Activated CD4-positive, alpha-beta T cell treated with anti-CD3 and anti-CD28 coated beads, Interleukin-2, amount 50 U/mL, for 16 hours (primary cell): ENCODE results near the gene PANX3.

Experiments
- DNase-seq: peaks from one replicate; pipeline ENCODE4 v3.0.0-alpha.2; 2020

PANX3 gene

GRCh38 chr11:124622531-124623451, 11.6 kb downstream of the PANX3 start, which contains the start of gene TBRG1:
TBRG1 (plus strand) TSS chr11:124622864; CDS start chr11:124623084, 220 bp downstream.
- DNase-seq = peak; percentile 88

- DNase-seq = no peak
Observed at GRCh38 chr11:124623861-124624525, 12.8 kb downstream of the PANX3 start.

- no peak for DNase-seq
Observed at GRCh38 chr11:124625504-124626168, 14.4 kb downstream of the PANX3 start.

- no peak for DNase-seq
Observed at GRCh38 chr11:124627546-124627945, 16.3 kb downstream of the PANX3 start.

GRCh38 chr11:124629961-124630360, 18.7 kb downstream of the PANX3 start:
- no peak for DNase-seq

- no peak for DNase-seq
Observed at GRCh38 chr11:124633355-124633754, 22.1 kb downstream of the PANX3 start.

GRCh38 chr11:124635932-124636331, 24.7 kb downstream of the PANX3 start:
- no peak for DNase-seq

GRCh38 chr11:124638500-124638899, 27.3 kb downstream of the PANX3 start:
- DNase-seq = no peak

- no peak for DNase-seq
Observed at GRCh38 chr11:124639186-124639585, 28.0 kb downstream of the PANX3 start.

GRCh38 chr11:124640666-124641065, 29.4 kb downstream of the PANX3 start:
- no peak for DNase-seq

- DNase-seq = no peak
Observed at GRCh38 chr11:124642628-124643027, 31.4 kb downstream of the PANX3 start.

- no peak for DNase-seq
Observed at GRCh38 chr11:124643042-124643604, 31.9 kb downstream of the PANX3 start.

GRCh38 chr11:124643605-124644425, 32.6 kb downstream of the PANX3 start:
- no peak for DNase-seq

- DNase-seq = peak; percentile 12
Observed at GRCh38 chr11:124644426-124645280, 33.4 kb downstream of the PANX3 start.

- DNase-seq = no peak
Observed at GRCh38 chr11:124646148-124646547, 34.9 kb downstream of the PANX3 start.

GRCh38 chr11:124648610-124649009, 37.4 kb downstream of the PANX3 start:
- DNase-seq = no peak

GRCh38 chr11:124656774-124657630, 45.8 kb downstream of the PANX3 start:
- no peak for DNase-seq

- no peak for DNase-seq
Observed at GRCh38 chr11:124657904-124658303, 46.7 kb downstream of the PANX3 start.

- no peak for DNase-seq
Observed at GRCh38 chr11:124658501-124658900, 47.3 kb downstream of the PANX3 start.

GRCh38 chr11:124658986-124659385, 47.8 kb downstream of the PANX3 start:
- no peak for DNase-seq
